HEK293T (cell line): ENCODE data around the gene RAD23A.

Source experiments
- ARNT ChIP-seq: fragments of 450-650 bp; IDR thresholded peaks from 2 replicates; pipeline ENCODE4 v1.6.1; 2017; ENCODE audit warnings: mild to moderate bottlenecking
- BHLHE40 ChIP-seq: fragments of 450-650 bp; IDR thresholded peaks from 2 replicates; pipeline ENCODE4 v1.6.1; 2016; ENCODE audit warnings: mild to moderate bottlenecking, moderate library complexity, borderline replicate concordance
- ELF4 ChIP-seq: fragments of 450-650 bp; IDR thresholded peaks from 2 replicates; pipeline ENCODE4 v1.6.1; 2017; ENCODE audit warnings: antibody characterized with exemption
- FOXA1 ChIP-seq: fragments of 450-650 bp; IDR thresholded peaks from 2 replicates; pipeline ENCODE4 v1.6.1; 2016; ENCODE audit warnings: mild to moderate bottlenecking
- HDGF ChIP-seq: fragments of 450-650 bp; IDR thresholded peaks from 2 replicates; pipeline ENCODE4 v1.6.1; 2017; ENCODE audit warnings: antibody characterized with exemption, borderline replicate concordance
- L3MBTL2 ChIP-seq: fragments of 450-650 bp; conservative IDR thresholded peaks from 2 replicates; pipeline ENCODE4 v1.6.1; 2016; ENCODE audit warnings: mild to moderate bottlenecking
- LEF1 ChIP-seq: fragments of 450-650 bp; IDR thresholded peaks from 2 replicates; pipeline ENCODE4 v1.6.1; 2017; ENCODE audit warnings: mild to moderate bottlenecking, borderline replicate concordance
- NFRKB ChIP-seq: fragments of 450-650 bp; IDR thresholded peaks from 2 replicates; pipeline ENCODE4 v1.6.1; 2016; ENCODE audit warnings: mild to moderate bottlenecking, moderate library complexity
- PKNOX1 ChIP-seq: fragments of 450-650 bp; IDR thresholded peaks from 2 replicates; pipeline ENCODE4 v1.6.1; 2016
- SP1 ChIP-seq: fragments of 450-650 bp; IDR thresholded peaks from 2 replicates; pipeline ENCODE4 v1.6.1; 2017
- TARDBP ChIP-seq: fragments of 450-650 bp; IDR thresholded peaks from 2 replicates; pipeline ENCODE4 v1.6.1; 2016

DNA sequence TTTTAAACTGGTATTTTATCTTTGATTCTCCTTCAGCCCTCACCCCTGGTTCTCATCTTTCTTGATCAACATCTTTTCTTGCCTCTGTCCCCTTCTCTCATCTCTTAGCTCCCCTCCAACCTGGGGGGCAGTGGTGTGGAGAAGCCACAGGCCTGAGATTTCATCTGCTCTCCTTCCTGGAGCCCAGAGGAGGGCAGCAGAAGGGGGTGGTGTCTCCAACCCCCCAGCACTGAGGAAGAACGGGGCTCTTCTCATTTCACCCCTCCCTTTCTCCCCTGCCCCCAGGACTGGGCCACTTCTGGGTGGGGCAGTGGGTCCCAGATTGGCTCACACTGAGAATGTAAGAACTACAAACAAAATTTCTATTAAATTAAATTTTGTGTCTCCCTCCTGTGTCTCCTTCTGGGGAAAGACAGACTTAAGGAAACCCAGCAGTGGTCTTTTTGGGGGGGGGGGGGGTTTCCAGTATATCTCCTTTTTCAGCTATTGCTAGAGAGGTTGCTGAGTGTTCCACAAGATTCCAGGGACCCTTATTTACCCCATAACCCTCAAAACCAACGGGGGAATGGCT, 1.5 kb upstream of the RAD23A start:
- no peak for TF ChIP-seq L3MBTL2
- no peak for TF ChIP-seq ELF4
- TF ChIP-seq ARNT = no peak
- TF ChIP-seq FOXA1 = no peak
- no peak for TF ChIP-seq NFRKB
- no peak for TF ChIP-seq SP1
- no peak for TF ChIP-seq TARDBP
- TF ChIP-seq HDGF = no peak
- no peak for TF ChIP-seq BHLHE40
- no peak for TF ChIP-seq PKNOX1
- TF ChIP-seq LEF1 = no peak
